ENCODE data around the gene SLC22A3. TPM values are rescaled to one million over a fixed set of nuclear protein-coding genes. Genes with fewer than 3 reads are reported as not detected.
"Not testable (repeated sequence)": the region's sequence is repeated elsewhere in the genome, so short reads cannot be mapped to it uniquely, and the experiment has no call there.

SLC22A3 gene
- total and polyA plus RNA-seq, 2 donors (not counting 1 experiment from before 2014, with no cell fraction given), result not detected

- H3K4me3 Mint-ChIP-seq, result no peak overlapping the region
Observed at GRCh38 chr6:160464744-160465143, 116.6 kb downstream of the SLC22A3 start.

GRCh38 chr6:160467261-160467871, 119.2 kb downstream of the SLC22A3 start:
- H3K9me3 Mint-ChIP-seq (ENCODE audit: insufficient read depth); CTCF ChIA-PET; H3K27ac ChIP-seq (ENCODE audit: low read length in 2 of 2); H3K36me3 ChIP-seq (replicated peaks in 1 of 2; ENCODE audit: control extremely low read depth in 1 of 2, control insufficient read depth in 1 of 2, extremely low read depth in 1 of 2, insufficient read depth in 2 of 2, low read length in 1 of 2); H3K27ac Mint-ChIP-seq; H3K9me3 ChIP-seq (ENCODE audit: control extremely low read depth in 1 of 3, control insufficient read depth in 2 of 3, insufficient read depth in 1 of 3, low read length in 2 of 3); H2AFZ ChIP-seq (ENCODE audit: insufficient read depth, low read depth, low read length, poor library complexity, severe bottlenecking); H3K27me3 Mint-ChIP-seq; H3K27me3 ChIP-seq (replicated peaks in 1 of 4; ENCODE audit: control extremely low read depth in 1 of 4, control insufficient read depth in 3 of 4, insufficient read depth in 4 of 4, low read length in 3 of 4); H3K4me3 Mint-ChIP-seq; H3K79me2 ChIP-seq (ENCODE audit: control insufficient read depth, insufficient read depth, low read length); H3K9ac ChIP-seq (ENCODE audit: low read length); H3K4me2 ChIP-seq (replicated peaks; ENCODE audit: low read depth, low read length, poor library complexity, severe bottlenecking); intact Hi-C loops (cut with micrococcal nuclease); H4K20me1 ChIP-seq (ENCODE audit: control insufficient read depth, insufficient read depth, low read length, poor library complexity, severe bottlenecking); POLR2A ChIA-PET; DNase-seq; H3K4me3 ChIP-seq (ENCODE audit: control extremely low read depth in 1 of 5, extremely low read depth in 1 of 5, insufficient read depth in 1 of 5, low read depth in 2 of 5, low read length in 4 of 5); ATAC-seq (ENCODE audit: low read depth): not testable (repeated sequence)
- WGBS (ENCODE audit: insufficient coverage), result 96% methylated on average over 14 of the region's 14 CpGs
- peaks cover 13 to 14% of the 10 kb centered on the region in 2 donors for H3K4me1 ChIP-seq (ENCODE audit: control insufficient read depth in 2 of 2, insufficient read depth in 2 of 2, low read length in 2 of 2)
- H3K4me1 Mint-ChIP-seq, result peaks cover 14% of the 10 kb centered on the region

More at GRCh38 chr6:160464744-160465143, 116.6 kb downstream of the SLC22A3 start:
- ChIA-PET CTCF (interaction anchor here (1.1 kb wide), 2 partner anchors 8 to 9 kb away, joined by 3 to 4 read pairs; no protein-coding TSS in a partner anchor), POLR2A (no interaction called here)
- H2AFZ ChIP-seq (ENCODE audit: insufficient read depth, low read depth, low read length, poor library complexity, severe bottlenecking), result no peak overlapping the region
- H4K20me1 ChIP-seq (ENCODE audit: control insufficient read depth, insufficient read depth, low read length, poor library complexity, severe bottlenecking), result no peaks in the 10 kb centered on the region
- H3K27ac ChIP-seq (ENCODE audit: low read length in 2 of 2), result no peak overlapping the region
- H3K79me2 ChIP-seq (ENCODE audit: control insufficient read depth, insufficient read depth, low read length), result no peaks in the 10 kb centered on the region
- no peak overlapping the region for H3K9ac ChIP-seq (ENCODE audit: low read length)
- H3K4me1 ChIP-seq (ENCODE audit: control insufficient read depth in 2 of 2, insufficient read depth in 2 of 2, low read length in 2 of 2), result peaks cover 36 to 37% of the 10 kb centered on the region in 2 donors
- H3K36me3 ChIP-seq (replicated peaks in 1 of 2; ENCODE audit: control extremely low read depth in 1 of 2, control insufficient read depth in 1 of 2, extremely low read depth in 1 of 2, insufficient read depth in 2 of 2, low read length in 1 of 2), result no peaks in the 10 kb centered on the region
- WGBS (ENCODE audit: insufficient coverage), result no CpG with 5 or more reads among the region's 3 CpGs
- DNase-seq (no peak), ATAC-seq (ENCODE audit: low read depth) (no peak)
- intact Hi-C loops (cut with micrococcal nuclease), result no loop called here
- no peak overlapping the region for H3K27ac Mint-ChIP-seq
- no peak overlapping the region for H3K4me3 ChIP-seq (ENCODE audit: control extremely low read depth in 1 of 5, extremely low read depth in 1 of 5, insufficient read depth in 1 of 5, low read depth in 2 of 5, low read length in 4 of 5)
- no peak overlapping the region for H3K4me2 ChIP-seq (replicated peaks; ENCODE audit: low read depth, low read length, poor library complexity, severe bottlenecking)
- no peaks in the 10 kb centered on the region for H3K9me3 Mint-ChIP-seq (ENCODE audit: insufficient read depth)
- no peak for TF ChIP-seq EZH2 (IDR thresholded peaks at IDR 0.05; ENCODE audit: borderline replicate concordance, insufficient read depth, low read depth, low read length, poor library complexity, severe bottlenecking)
- no peak for TF ChIP-seq CTCF (IDR thresholded peaks at IDR 0.05)
- H3K9me3 ChIP-seq (ENCODE audit: control extremely low read depth in 1 of 3, control insufficient read depth in 2 of 3, insufficient read depth in 1 of 3, low read length in 2 of 3), result peaks cover 0 to 3% (median 0%) of the 10 kb centered on the region in 3 donors
- no peaks in the 10 kb centered on the region for H3K27me3 ChIP-seq (replicated peaks in 1 of 4; ENCODE audit: control extremely low read depth in 1 of 4, control insufficient read depth in 3 of 4, insufficient read depth in 4 of 4, low read length in 3 of 4)
- peaks cover 34% of the 10 kb centered on the region for H3K4me1 Mint-ChIP-seq
- peaks cover 7% of the 10 kb centered on the region for H3K27me3 Mint-ChIP-seq
